Liver (tissue), 3 donors: ENCODE measurements around the gene PPP4R4.

Source experiments
- CTCF ChIP-seq: fragments of 150-350 bp; IDR thresholded peaks from 2 replicates; pipeline ENCODE4 v1.5.1; 2017; ENCODE audit warnings: improper control_type of control experiment, low read depth, low read length; ENCODE audit not compliant: missing input control
- FOXA1 ChIP-seq: IDR thresholded peaks from 2 replicates; pipeline ENCODE4 v1.6.1; 2016; ENCODE audit warnings: antibody characterized with exemption
- GABPA ChIP-seq, 2 donors: IDR thresholded peaks in 1 of 2; conservative IDR thresholded peaks in 1 of 2; 2 replicates each; pipeline ENCODE4 v1.6.1; 2016; ENCODE audit warnings: antibody characterized with exemption in 2 of 2, mild to moderate bottlenecking in 1 of 2, moderate library complexity in 1 of 2
- JUND ChIP-seq, 2 donors: IDR thresholded peaks; 2 replicates each; pipeline ENCODE4 v1.6.1; 2016; ENCODE audit warnings: antibody characterized with exemption in 2 of 2
- RAD21 ChIP-seq, 2 donors: IDR thresholded peaks; 2 replicates each; pipeline ENCODE4 v1.6.1; 2016; ENCODE audit warnings: antibody characterized with exemption in 2 of 2, mild to moderate bottlenecking in 2 of 2
- REST ChIP-seq: IDR thresholded peaks from 2 replicates; pipeline ENCODE4 v1.6.1; 2016; ENCODE audit warnings: antibody characterized with exemption, mild to moderate bottlenecking
- RXRA ChIP-seq, 2 donors: IDR thresholded peaks; 2 replicates each; pipeline ENCODE4 v1.6.1; 2017 to 2018; ENCODE audit warnings: antibody characterized with exemption in 2 of 2, mild to moderate bottlenecking in 1 of 2
- SP1 ChIP-seq: IDR thresholded peaks from 2 replicates; pipeline ENCODE4 v1.6.1; 2018; ENCODE audit warnings: antibody characterized with exemption, mild to moderate bottlenecking
- TAF1 ChIP-seq: conservative IDR thresholded peaks from 2 replicates; pipeline ENCODE4 v1.6.1; 2016; ENCODE audit warnings: antibody characterized with exemption, mild to moderate bottlenecking
- YY1 ChIP-seq: IDR thresholded peaks from 2 replicates; pipeline ENCODE4 v1.6.1; 2016; ENCODE audit warnings: antibody characterized with exemption, mild to moderate bottlenecking
- ZBTB33 ChIP-seq: IDR thresholded peaks from 2 replicates; pipeline ENCODE4 v1.6.1; 2016; ENCODE audit warnings: antibody characterized with exemption
- TF ChIP-seq, protein P1 (sequence below): IDR thresholded peaks from 2 replicates; pipeline ENCODE4 v1.6.1; 2016; ENCODE audit warnings: antibody characterized with exemption
- TF ChIP-seq, protein P2 (sequence below): IDR thresholded peaks from 2 replicates; pipeline ENCODE4 v1.6.1; 2016; ENCODE audit warnings: antibody characterized with exemption
- donor health status: healthy.
- donor health status: healthy.

GRCh38 chr14:94267352-94267751 is 93.2 kb downstream of the PPP4R4 start:
- no peak for TF ChIP-seq CTCF
- TF ChIP-seq RAD21 (IDR thresholded peaks at IDR 0.05): no peak
- no peak for TF ChIP-seq YY1
- no peak for TF ChIP-seq ZBTB33
- TF ChIP-seq, protein P1, sequence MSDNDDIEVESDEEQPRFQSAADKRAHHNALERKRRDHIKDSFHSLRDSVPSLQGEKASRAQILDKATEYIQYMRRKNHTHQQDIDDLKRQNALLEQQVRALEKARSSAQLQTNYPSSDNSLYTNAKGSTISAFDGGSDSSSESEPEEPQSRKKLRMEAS: no peak
- no peak for TF ChIP-seq JUND (IDR thresholded peaks at IDR 0.05)
- no peak for TF ChIP-seq FOXA1
- TF ChIP-seq GABPA (IDR thresholded peaks at IDR 0.05 in 1 of 2, conservative IDR thresholded peaks at IDR 0.05 in 1 of 2): no peak
- TF ChIP-seq SP1: no peak
- TF ChIP-seq, protein P2, sequence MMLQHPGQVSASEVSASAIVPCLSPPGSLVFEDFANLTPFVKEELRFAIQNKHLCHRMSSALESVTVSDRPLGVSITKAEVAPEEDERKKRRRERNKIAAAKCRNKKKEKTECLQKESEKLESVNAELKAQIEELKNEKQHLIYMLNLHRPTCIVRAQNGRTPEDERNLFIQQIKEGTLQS: no peak
- no peak for TF ChIP-seq TAF1
- TF ChIP-seq REST: no peak
- no peak for TF ChIP-seq RXRA (IDR thresholded peaks at IDR 0.05)
